ENCODE data around the gene JUNB. TPM values are rescaled to one million over a fixed set of nuclear protein-coding genes. Genes with fewer than 3 reads are reported as not detected.

Gene JUNB
- total RNA-seq, 1 experiment from 2014 or later: 44.1 TPM

DNA sequence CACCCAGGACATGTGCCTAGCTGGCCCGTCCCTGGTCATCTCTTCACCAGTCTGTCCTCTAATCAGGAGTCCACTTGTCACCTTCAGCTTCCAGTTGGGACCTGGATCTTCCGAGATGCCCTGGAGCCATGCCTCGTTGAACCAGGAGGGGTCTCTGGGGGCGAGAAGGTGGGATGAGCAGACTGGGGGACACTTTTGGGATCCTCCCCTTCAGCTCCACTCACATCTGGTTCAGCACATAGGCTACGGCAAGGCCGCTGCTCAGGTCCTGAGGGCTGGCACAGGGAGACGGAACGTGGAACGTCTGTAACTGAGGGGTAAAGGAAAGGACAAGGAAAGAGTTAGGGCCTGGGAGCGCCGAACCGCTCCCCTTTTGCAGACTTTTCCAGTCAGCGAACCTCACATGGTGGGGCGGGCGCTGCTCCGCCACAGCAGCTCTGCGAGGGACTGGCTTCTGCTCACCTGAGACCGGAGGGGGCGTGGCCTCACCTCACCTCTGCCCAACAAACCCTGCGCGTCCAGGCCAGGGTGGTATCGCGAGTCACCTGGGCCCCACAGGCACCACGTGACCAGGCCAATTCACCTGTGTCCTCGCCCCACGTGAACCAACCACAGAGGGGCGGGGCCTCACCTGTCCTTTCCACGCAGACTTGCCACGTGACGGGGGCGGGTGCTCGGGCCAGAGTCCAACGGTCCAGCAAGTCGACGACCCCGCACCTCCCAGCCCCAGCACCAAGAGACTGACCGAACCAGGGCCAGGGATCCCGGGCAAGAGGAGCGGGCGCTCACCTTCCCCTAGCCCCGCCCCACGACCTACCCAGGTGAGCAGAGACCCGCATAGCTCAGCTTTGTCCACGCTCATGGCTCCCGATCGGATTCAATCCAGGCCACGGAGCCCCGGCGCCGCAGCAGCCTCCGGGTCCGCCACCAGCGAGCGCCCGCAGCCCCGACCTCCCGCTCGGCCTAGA lies 16.4 kb upstream of the JUNB start, which contains the start of gene HOOK2:
Gene HOOK2, minus strand, starts transcription at position 965 of the 968 bp plus-strand sequence. Its CDS starts 103 bp downstream, at position 862.
- no peak for DNase-seq (ENCODE audit: low read depth)

DNA sequence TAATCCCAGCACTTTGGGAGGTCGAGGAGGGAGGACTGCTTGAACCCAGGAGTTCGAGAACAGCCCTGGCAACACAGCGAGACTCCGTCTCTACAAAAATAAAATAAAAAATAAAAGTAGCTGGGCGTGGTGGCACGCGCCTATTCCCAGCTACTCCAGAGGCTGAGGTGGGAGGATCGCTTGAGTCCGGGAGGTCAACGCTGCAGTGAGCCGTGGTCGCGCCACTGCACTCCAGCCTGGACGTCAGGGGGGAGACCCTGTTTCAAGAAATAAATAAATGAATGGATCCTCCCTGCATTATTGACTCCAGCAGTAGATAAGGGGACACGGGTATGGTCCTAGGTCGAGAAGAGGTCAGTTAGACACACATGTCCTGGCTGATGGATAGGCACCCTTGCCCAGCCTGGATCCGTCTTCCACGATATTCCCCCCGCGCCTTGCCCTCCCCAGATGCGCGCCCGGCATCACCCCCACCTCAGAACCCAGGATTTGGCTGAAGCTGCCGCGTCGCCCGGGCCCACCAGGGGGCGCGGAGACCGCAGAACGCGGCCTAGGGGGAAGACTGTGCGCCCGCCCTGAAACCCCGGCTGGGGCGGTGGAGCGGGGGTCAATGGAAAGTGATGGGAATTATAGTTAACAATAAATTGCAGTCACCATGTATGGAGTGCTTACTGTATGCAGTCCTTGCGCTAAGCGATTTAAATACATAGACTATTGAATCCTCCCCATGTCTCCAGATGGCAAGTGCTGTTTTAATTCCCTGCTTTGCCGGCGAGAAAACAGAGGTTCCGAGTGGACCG lies 13.9 kb upstream of the JUNB start:
- peak; percentile 70 for DNase-seq (ENCODE audit: low read depth)

DNA sequence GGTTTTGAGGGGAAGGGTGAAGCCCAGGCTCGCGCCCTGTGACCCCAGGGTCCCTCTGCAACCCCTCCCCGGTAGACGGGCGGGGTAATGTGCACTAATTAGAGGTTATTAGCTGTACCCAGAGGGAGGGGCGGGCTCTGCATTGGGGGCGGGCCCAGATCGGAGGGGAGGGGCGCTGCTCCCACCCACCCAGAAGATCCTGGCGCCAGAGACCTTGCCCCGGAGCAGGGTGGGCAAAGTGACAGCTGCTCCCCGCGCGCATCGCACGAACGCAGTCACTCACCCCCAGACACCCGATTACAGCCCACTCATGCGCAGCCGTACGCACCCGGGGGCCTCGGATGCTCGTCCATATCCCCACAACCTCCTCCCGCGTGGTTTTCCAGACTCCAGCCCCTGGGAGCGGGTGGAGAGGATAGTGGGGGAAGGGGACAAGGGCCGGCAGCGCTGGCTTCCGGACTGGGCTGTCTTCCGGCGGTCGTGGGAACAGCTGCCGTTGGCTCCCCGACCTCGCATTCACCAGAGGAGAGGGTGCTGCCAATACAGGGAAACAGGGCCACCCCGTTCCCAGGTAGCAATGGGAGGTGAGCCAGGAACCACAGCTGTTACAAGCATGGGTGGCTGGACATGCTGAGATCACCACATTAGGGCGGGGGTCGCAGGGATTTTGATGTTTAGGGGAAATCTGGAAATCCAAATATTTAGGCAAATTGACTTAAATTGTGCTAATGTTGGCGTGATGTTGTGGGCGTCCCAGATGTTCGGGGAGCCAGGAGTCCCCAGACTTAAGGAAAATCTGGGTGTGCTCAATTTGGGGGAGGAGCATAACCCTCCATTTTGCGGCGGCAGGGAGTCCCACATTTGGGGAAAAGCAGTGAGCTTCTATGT lies 13.0 kb upstream of the JUNB start:
- DNase-seq (ENCODE audit: low read depth): peak; percentile 82

DNA sequence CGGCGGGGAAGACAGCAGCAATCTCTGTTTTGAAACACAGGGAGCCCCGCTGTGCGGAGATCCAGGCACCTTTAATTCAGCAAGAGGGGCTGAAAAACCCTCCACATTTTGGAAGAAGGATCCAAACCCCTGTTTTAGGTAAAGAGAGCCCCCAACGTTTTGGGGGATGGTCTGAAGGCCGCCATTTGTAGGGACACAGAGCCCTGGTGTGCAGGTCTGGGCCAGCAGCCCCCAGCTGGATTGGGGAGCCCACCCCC lies 12.5 kb upstream of the JUNB start:
- no peak for DNase-seq (ENCODE audit: low read depth)

DNA sequence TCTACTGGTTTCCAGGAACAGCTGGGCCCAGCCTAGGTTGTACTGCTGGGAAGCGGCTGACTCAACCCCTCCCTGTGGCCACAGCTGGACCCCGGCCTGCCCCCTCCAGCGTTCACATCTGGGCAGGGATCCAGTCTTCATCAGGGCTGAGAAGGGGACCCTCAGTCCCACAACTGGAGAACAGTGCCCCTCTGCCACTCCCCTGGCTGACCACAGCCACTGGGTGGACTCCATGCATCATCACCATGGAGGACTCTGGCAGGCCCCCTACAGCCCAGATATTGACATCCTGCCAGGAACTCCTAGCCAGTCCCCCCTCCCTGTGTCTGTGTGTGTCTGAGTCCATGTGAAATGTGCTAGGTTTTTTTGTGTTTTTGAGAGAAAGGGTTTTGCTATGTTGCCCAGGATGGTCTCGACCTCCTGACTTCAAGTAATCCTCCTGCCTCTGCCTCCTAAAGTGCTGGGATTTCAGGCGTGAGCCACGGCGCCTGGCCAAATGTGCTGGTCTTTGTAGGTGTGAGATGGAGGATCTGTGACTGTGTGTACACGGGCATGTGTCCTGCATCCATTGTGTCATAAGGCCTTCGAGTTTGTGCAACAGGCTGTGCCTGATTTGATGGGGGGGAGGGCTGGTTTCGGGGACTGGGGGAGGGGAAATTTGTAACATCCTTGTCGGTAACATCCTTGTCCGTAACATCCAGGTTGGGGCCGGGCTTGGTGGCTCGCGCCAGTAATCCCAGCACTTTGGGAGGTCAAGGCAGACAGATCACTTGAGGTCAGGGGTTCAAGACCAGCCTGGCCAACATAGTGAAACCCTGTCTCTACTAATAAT lies 11.9 kb upstream of the JUNB start:
- DNase-seq (ENCODE audit: low read depth): peak; percentile 90

DNA sequence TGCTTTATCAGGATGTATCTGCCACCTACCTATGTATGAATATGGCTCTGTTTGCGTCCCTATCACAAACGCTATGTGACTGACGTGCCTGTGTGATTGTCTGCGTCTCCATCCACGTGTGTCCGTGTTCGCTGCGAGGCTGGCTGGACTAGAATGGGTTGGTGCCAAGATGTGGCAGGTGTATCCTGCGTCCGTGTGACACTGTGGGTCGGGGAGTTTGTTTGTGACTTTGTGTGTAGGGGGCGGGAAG lies 9.2 kb upstream of the JUNB start:
- no peak for DNase-seq (ENCODE audit: low read depth)

DNA sequence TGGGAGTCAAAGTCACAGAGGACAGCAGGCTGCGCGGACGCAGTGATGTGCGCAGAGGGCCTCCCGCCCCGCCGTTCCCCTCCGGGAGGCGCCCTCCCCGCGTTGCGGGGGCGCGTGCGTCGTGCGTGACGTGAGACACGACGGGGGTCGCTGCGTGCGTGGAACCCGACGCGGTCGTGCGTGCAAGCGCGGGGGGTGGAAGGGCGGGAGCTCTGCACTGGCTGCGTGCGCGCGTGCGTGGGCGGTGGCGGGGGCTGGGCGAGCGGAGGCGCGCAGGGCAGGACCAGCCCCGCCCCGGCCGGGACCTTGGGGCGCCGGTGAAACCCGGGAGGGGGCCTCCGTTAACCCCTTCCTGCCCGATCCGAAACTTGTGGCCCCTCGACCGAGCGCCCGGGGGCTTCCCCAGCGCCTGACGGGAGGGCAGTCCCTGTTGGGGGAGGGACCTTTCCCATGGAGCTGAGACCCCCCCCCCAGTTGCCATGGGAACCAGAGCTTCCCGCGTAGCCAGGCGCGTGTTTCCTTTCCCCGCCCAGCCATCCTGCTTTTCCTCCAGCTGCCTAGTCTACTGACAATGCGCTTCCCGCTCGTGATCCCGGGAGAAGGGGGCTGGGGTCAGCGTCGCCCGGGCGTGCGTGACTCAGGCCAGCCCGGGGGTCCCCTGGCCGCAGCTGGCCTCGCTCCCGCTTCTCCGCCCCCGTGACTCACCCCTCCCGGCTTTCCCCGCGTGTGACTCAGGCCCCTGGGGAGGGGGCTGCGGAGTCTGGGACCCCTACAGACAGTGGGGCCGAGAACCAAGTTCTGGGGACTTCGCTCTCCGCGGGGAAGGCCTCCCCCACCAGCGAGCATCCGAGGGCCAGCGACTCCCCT lies 8.6 kb upstream of the JUNB start:
- DNase-seq (ENCODE audit: low read depth): peak; percentile 82

DNA sequence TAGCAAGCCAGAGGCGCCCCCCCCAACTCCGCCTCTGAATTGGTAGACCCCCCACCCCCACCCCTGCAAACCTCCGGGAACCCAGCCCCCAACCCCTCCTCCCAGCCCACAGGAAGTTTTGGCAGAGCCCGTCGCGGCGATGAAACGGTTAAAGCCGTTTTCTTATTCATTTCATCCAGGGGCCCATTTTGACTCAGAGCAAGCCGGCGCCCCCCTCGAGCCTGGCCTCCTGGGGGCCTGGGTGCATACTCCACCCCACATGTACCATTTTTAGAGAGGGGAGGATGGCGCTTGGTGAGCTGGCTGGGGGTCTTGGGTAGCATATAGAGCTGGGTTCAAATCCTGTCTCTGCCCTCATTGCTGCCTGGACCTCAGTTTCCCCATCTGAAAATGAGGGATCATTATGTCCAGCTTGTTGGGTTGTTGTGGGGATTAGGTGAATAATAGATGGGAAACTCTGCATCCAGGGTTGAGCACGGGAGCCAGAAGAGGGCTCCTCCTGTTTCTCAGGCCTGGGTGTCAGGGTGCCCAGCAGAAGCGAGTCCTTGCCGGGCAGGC lies 7.9 kb upstream of the JUNB start:
- no peak for DNase-seq (ENCODE audit: low read depth)

DNA sequence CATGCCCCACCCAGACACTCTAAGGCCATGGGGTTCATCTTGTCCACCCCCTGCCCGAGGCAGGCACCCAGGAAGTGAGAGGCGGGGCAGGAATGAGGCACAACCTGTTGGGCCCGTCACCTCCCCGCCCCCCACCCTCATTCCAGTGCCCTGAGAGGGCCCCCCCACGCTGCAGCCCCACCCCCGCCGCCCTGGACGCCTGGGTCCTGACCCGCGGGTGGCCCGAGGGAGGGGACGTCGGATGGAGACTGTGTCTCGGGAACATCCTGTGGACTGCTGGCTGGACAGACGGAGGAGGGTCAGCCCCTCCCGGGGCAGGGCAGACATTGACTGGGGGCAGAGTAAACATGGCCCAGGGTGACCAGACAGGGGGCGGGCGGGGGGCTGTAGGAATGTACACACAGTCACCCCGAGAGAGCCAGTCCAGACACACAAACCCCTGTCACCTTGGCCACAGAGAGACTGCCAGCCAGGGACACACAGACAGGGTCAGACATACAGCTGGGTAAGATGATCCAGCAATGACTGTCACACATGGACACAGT lies 7.4 kb upstream of the JUNB start:
- no peak for DNase-seq (ENCODE audit: low read depth)

DNA sequence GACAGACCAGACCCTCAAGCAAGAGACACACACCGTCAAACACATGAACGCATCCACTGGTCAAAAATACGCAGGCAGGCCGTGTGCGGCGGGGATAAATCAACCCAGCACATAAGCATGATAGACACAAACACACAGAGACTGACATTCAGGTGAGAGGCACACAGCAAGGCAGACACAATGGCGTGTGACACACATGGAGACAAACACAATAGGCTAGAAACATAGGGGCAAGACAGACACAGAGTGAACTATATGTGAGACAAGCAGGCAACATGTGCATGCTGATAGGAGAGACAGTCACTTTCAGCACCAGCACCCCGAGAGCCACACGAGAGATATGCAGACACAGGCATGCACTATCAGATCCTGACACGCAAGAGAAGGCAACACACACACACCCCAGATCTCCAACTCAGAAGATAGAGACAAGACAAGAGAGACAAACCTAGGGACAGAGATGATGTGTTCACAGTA lies 6.9 kb upstream of the JUNB start:
- no peak for DNase-seq (ENCODE audit: low read depth)

DNA sequence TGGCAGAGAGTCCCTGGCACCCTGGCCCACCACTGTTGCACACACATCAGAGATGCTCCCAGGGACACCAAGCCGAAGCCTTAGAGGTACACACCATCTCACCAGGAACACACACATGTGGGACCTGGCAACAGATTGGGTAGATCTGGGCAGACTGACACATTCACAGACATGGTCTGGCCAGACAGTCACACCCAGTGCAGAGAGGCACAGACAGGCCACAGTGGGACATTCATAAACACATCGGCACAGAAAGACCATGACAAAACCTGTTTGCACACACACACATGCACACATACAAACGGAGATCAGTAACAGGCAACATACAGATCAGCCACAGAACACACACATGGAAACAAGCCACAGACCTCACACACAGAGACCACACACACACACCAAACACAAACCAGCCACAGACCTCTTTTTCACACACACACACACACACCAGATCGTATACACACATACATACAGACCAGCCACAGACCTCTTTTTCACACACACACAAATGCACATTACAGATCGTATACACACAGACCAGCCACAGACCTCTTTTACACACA lies 6.3 kb upstream of the JUNB start:
- no peak for DNase-seq (ENCODE audit: low read depth)

DNA sequence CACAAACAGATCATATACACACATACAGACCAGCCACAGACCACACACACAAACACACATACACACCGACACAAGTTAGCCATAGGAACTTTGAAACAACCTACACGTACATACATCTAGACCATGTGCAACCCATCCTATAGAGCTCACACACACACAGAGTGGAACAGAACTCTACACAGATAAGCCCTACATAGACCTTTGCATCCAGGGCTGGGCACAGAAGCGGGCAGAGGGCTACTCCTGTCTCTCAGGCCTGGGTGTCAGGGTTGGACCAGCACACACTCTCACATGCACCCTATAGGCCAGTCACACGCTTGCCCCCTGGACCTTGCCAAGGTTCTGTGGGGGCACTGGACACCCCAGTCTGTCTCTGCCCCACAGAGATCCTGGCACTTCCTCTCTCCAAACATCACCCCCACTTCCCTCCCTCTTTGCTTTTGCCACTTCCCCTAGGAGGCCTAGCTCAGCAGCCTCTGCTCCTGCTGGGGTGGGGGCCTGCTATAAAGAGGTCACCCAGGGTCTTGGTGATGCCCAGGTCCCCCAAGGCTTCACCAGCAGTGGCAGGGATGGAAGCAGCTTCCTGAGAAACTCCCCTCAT lies 5.8 kb upstream of the JUNB start:
- no peak for DNase-seq (ENCODE audit: low read depth)

DNA sequence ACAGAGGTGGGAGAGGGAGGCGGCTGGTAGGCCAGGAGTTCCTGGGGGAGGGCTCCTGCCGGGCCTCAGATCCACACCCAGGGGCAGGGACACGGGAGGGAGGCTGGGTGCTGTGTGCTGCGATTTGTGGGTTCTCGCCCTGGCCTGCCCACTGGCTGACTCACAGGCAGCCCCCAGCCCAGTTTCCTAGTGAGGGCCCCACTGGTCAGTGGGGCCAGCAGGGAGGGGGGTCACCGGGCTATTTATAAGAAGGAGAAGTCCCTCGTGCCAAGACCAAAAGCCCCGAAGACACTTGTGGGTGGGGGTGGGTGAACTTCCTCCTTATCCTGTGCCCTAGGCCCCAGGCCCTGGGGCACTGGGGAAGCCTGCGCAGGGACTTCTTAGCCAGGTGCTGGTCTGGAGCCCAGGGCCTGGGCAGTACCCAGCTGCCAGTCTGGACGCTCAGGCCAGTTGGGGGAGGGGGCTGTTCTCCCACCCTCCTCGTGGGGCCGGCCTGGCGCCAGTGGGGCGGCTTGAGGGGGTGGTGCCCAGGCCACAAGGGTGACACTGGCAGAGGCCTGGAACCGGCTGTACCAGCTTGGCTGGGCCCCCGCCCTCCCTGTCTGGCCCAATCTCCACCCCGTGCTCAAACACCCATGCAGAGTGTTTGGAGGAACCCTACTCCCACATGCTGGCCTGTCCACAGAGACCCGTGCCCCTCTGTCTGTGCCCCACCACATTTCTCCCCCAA lies 5.0 kb upstream of the JUNB start:
- DNase-seq (ENCODE audit: low read depth): peak; percentile 46

DNA sequence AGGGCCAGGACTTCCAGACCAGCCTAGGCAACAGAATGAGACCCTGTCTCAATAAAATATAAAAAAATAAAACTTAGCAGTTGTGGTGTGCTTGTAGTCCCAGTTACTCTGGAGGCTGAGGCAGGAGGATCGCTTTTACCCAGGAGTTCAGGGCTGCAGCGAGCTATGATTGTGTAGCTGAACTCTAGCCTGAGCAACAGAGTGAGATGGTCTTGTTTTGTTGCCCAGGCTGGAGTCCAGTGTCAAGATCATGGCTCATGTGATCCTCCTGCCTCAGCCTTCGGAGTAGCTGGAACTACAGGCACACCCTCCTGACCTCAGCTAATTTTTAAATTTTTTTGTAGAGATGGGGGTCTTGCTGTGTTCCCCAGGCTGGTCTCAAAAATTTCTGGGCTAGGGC lies 4.3 kb upstream of the JUNB start:
- no peak for DNase-seq (ENCODE audit: low read depth)

DNA sequence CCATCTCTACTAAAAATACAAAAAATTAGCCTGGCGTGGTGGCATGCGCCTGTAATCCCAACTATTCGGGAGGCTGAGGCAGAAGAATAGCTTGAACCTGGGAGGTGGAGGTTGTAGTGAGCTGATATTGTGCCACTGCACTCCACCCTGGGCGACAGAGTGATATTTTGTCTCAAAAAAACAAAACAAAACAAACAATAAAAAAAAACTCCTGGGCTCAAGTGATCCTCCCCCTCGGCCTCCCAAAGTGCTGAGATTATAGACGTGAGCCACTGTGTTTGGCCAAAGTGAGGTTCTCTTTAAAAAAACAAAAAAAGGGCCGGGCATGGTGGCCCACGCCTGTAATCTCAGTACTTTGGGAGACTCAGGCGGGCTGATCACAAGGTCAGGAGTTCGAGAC lies 3.8 kb upstream of the JUNB start:
- no peak for DNase-seq (ENCODE audit: low read depth)

DNA sequence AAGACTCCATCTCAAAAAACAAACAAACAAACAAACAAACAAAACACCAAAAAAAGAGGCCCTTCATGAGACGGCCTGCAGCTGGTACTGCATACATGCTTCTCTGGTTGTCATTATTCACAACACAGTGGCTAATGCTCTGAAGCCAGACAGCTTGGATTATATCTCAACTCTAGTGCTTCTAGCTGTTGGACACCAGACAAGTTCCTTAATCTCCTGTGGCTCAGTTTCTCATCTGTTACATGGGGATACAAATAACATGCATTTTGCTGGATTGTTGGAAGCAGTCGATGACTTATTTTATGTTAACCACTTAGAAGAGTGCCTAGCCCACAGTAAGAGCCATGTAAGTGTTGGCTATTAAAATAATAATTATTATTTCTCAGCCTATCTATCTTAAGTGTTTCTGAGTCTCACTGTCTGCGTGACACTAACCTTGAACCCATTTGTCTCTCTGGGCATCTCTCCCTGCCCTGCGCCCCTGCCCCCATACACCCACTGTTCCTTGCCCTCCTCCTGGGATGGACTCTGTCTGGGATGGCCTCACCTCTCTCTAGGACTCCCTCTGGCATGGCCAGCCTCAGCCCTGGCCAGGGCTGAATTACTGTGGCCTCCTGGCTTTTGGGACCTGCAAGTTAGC lies 3.1 kb upstream of the JUNB start:
- no peak for DNase-seq (ENCODE audit: low read depth)

DNA sequence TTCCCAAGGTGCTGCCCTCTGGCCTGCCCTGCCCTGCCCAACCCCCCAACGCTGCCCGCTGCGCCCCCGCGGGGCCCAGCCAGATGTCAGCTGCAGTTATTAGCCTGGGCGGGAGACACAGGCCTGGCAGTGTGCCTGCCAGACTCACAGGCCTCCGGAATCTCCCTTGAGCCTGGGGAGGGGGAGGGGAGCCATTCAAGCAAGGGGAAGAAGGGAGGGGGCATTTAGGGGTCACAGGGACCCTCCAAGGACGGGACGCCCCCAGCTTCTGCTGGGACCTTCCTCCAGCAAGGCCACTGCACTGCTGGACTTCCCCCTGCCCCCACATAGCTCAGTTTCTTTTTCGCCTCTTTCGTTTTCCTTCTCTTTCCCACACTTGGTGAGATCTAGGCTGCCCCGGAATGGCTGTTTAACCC lies 2.6 kb upstream of the JUNB start:
- peak; percentile 83 for DNase-seq (ENCODE audit: low read depth)
